Activated naive CD8-positive, alpha-beta T cell treated with anti-CD3 and anti-CD28 coated beads, Interleukin-2, amount 10 ng/mL, durations not matched to agents 7 days and 5 days (primary cell): ENCODE data around the gene CHMP1A. TPM values are rescaled to one million over a fixed set of nuclear protein-coding genes. Genes with fewer than 3 reads are reported as not detected.
A peak's percentile ranks its signal among the peaks of the same experiment; 100 is the strongest.

Source experiments
- ATAC-seq: fragments of 150-1000 bp; cut with Tn5 transposase; one replicate; pipeline ENCODE4 v1.10.0; 2021; ENCODE audit warnings: low read depth, moderate library complexity
- POLR2A ChIA-PET: fragments of 350-600 bp; sonication (Branson Sonifier 250); formaldehyde crosslinking; loops from one replicate; lab custom pipeline; 2021; ENCODE audit warnings: antibody characterized with exemption; lab: Charles Lee
- DNase-seq: peaks from one replicate; pipeline ENCODE4 v3.0.0; 2021
- H3K27ac Mint-ChIP-seq: one replicate; pipeline ENCODE4 v1.8.0; 2022; ENCODE audit warnings: mild to moderate bottlenecking, mixed read lengths
- H3K27me3 Mint-ChIP-seq: one replicate; pipeline ENCODE4 v1.8.0; 2022; ENCODE audit warnings: mild to moderate bottlenecking, moderate library complexity, mixed read lengths
- H3K36me3 Mint-ChIP-seq: one replicate; pipeline ENCODE4 v1.8.0; 2021; ENCODE audit warnings: mild to moderate bottlenecking, mixed read lengths
- H3K4me1 Mint-ChIP-seq: one replicate; pipeline ENCODE4 v1.8.0; 2021; ENCODE audit warnings: mixed read lengths
- H3K4me3 Mint-ChIP-seq: one replicate; pipeline ENCODE4 v1.8.0; 2022; ENCODE audit warnings: mild to moderate bottlenecking, moderate library complexity, mixed read lengths
- H3K9me3 Mint-ChIP-seq: one replicate; pipeline ENCODE4 v1.8.0; 2021; ENCODE audit warnings: mixed read lengths
- total RNA-seq, 2 experiments: library from RNA; stranded (reverse); gene quantifications; one replicate each; pipeline ENCODE4 v1.2.3, GENCODE V29; 2021

The CHMP1A gene
- total RNA-seq, 2 experiments from 2014 or later = 88.1 to 96.3 TPM

DNA sequence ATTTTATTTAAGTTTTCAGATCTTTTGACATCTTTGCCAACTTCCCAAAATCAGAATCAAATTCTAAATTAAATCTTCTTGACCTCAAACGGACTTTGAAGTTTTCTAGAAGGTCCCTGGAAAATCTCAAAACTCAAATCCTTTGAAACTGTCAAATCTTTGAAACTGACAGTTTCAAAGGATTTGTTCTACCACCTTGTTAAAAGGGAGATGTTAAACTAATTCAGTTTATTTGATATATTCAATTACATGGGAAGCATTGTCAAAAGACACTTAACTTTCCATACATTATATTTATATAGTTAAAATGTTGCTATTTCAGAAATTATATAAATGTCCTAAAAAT is 47.4 kb downstream of the CHMP1A start:
- no peaks in the 10 kb centered on the region for H3K9me3 Mint-ChIP-seq
- H3K4me3 Mint-ChIP-seq = no peak overlapping the region
- no peaks in the 10 kb centered on the region for H3K4me1 Mint-ChIP-seq
- no peaks in the 10 kb centered on the region for H3K36me3 Mint-ChIP-seq
- POLR2A ChIA-PET = no interaction called here
- ATAC-seq = no peak
- no peaks in the 10 kb centered on the region for H3K27me3 Mint-ChIP-seq
- no peak overlapping the region for H3K27ac Mint-ChIP-seq
- DNase-seq = no peak

GRCh38 chr16:89607937-89608740 is 49.4 kb downstream of the CHMP1A start:
- Mint-ChIP-seq H3K27ac (no peak overlapping the region), H3K4me3 (no peak overlapping the region)
- no peak for ATAC-seq

DNA sequence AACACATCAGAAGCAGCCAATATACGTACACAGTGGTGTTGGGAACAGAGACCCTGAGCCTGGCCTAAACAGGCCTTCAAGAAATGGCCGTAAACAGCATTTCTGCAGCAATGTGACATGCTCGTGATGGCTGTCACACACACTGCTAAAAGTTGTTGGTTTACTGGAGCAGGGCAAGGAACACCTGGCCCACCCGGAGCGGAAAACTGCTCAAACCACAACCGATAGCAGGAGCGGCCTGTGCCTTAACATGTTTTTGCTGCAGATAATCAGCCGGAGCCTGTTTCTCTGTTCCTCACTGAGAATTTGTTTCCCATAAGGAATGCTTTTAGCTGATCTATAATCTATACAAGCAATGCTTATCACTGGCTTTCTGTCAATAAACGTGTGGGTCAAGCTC is 50.1 kb downstream of the CHMP1A start:
- POLR2A ChIA-PET = no interaction called here
- Mint-ChIP-seq H3K27me3 (no peaks in the 10 kb centered on the region), H3K4me1 (peaks cover 5% of the 10 kb centered on the region), H3K4me3 (no peak overlapping the region), H3K36me3 (no peaks in the 10 kb centered on the region), H3K9me3 (no peaks in the 10 kb centered on the region), H3K27ac (no peak overlapping the region)
- ATAC-seq (no peak), DNase-seq (no peak)

More at GRCh38 chr16:89607937-89608740, 49.4 kb downstream of the CHMP1A start:
- Mint-ChIP-seq H3K4me1 (no peaks in the 10 kb centered on the region), H3K9me3 (no peaks in the 10 kb centered on the region), H3K27me3 (no peaks in the 10 kb centered on the region), H3K36me3 (no peaks in the 10 kb centered on the region)
- POLR2A ChIA-PET = interaction anchor here (0.8 kb wide), 1 partner anchor 61 kb away, joined by 5 read pairs; no protein-coding TSS in a partner anchor
- no peak for DNase-seq

GRCh38 chr16:89606006-89606405 is 51.5 kb downstream of the CHMP1A start:
- DNase-seq (no peak), ATAC-seq (no peak)
- Mint-ChIP-seq H3K27ac (no peak overlapping the region), H3K36me3 (no peaks in the 10 kb centered on the region), H3K4me3 (no peak overlapping the region), H3K27me3 (no peaks in the 10 kb centered on the region), H3K9me3 (no peaks in the 10 kb centered on the region), H3K4me1 (peaks cover 6% of the 10 kb centered on the region)
- POLR2A ChIA-PET = no interaction called here

- H3K27me3 Mint-ChIP-seq = no peaks in the 10 kb centered on the region
- H3K9me3 Mint-ChIP-seq = no peaks in the 10 kb centered on the region
Measured at GRCh38 chr16:89605186-89605970, 52.1 kb downstream of the CHMP1A start.

GRCh38 chr16:89604764-89605163 is 52.7 kb downstream of the CHMP1A start:
- Mint-ChIP-seq H3K36me3 (no peaks in the 10 kb centered on the region), H3K4me1 (peaks cover 6% of the 10 kb centered on the region), H3K4me3 (no peak overlapping the region), H3K9me3 (no peaks in the 10 kb centered on the region), H3K27me3 (no peaks in the 10 kb centered on the region), H3K27ac (no peak overlapping the region)
- ATAC-seq = no peak
- no peak for DNase-seq
- POLR2A ChIA-PET = no interaction called here

More at GRCh38 chr16:89605186-89605970, 52.1 kb downstream of the CHMP1A start:
- H3K4me3 Mint-ChIP-seq = no peak overlapping the region
- POLR2A ChIA-PET = no interaction called here
- no peak for ATAC-seq
- no peak for DNase-seq
- no peaks in the 10 kb centered on the region for H3K36me3 Mint-ChIP-seq
- H3K27ac Mint-ChIP-seq = no peak overlapping the region
- H3K4me1 Mint-ChIP-seq = peaks cover 6% of the 10 kb centered on the region

GRCh38 chr16:89602952-89603590 is 54.4 kb downstream of the CHMP1A start:
- POLR2A ChIA-PET = no interaction called here
- H3K4me3 Mint-ChIP-seq = no peak overlapping the region
- DNase-seq = no peak
- H3K27me3 Mint-ChIP-seq = no peaks in the 10 kb centered on the region
- ATAC-seq = no peak
- H3K36me3 Mint-ChIP-seq = no peaks in the 10 kb centered on the region
- H3K27ac Mint-ChIP-seq = no peak overlapping the region
- peaks cover 6% of the 10 kb centered on the region for H3K4me1 Mint-ChIP-seq
- no peaks in the 10 kb centered on the region for H3K9me3 Mint-ChIP-seq

DNA sequence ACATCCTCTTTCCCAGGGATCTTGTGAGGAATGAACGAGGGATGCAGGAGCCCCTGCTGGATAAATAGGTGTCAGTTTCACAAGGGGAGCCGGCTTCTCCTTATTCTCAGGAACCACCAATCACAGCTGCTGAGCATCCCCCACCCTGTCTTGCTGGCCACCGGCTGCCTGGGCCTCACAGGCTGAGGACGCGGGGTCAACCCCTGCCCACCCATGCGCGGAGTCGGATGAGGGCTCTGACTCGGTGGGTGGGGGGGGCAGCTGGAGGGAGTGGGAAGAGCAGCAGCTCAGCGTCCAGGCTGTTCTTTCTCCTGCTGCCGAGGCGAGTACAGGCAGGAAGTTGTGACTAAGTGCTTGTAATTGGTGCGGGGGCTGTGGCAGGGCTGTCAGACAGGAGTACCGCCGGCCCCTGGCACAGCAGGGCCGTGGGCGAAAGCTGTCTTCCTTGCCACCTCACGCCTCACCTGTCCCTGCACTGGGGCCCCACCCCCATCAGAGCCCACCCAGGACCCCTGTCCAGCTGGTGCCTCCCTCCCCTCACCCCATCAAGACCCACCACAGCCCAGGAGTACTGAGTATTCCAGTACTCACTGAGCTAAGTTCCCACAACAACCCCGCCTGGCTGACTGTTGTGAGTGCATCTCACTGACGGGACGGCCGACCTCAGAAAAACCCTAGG is 55.1 kb downstream of the CHMP1A start:
- peaks cover 6% of the 10 kb centered on the region for H3K4me1 Mint-ChIP-seq
- H3K27ac Mint-ChIP-seq = no peak overlapping the region
- peak; percentile 73 for ATAC-seq
- no peak for DNase-seq
- no peaks in the 10 kb centered on the region for H3K9me3 Mint-ChIP-seq
- H3K36me3 Mint-ChIP-seq = no peaks in the 10 kb centered on the region
- POLR2A ChIA-PET = no interaction called here
- no peaks in the 10 kb centered on the region for H3K27me3 Mint-ChIP-seq
- H3K4me3 Mint-ChIP-seq = no peak overlapping the region

- no peaks in the 10 kb centered on the region for H3K36me3 Mint-ChIP-seq
- no peaks in the 10 kb centered on the region for H3K9me3 Mint-ChIP-seq
- H3K4me1 Mint-ChIP-seq = peaks cover 6% of the 10 kb centered on the region
- ATAC-seq (no peak), DNase-seq (no peak)
- H3K4me3 Mint-ChIP-seq = no peak overlapping the region
- H3K27ac Mint-ChIP-seq = no peak overlapping the region
- H3K27me3 Mint-ChIP-seq = no peaks in the 10 kb centered on the region
- POLR2A ChIA-PET = no interaction called here
Measured at GRCh38 chr16:89601906-89602272, 55.6 kb downstream of the CHMP1A start.

GRCh38 chr16:89600956-89601355 is 56.6 kb downstream of the CHMP1A start:
- ATAC-seq (no peak), DNase-seq (no peak)
- H3K4me3 Mint-ChIP-seq = no peak overlapping the region
- no peaks in the 10 kb centered on the region for H3K27me3 Mint-ChIP-seq
- no peaks in the 10 kb centered on the region for H3K36me3 Mint-ChIP-seq
- H3K27ac Mint-ChIP-seq = no peak overlapping the region
- POLR2A ChIA-PET = no interaction called here
- H3K9me3 Mint-ChIP-seq = no peaks in the 10 kb centered on the region
- H3K4me1 Mint-ChIP-seq = peaks cover 6% of the 10 kb centered on the region

DNA sequence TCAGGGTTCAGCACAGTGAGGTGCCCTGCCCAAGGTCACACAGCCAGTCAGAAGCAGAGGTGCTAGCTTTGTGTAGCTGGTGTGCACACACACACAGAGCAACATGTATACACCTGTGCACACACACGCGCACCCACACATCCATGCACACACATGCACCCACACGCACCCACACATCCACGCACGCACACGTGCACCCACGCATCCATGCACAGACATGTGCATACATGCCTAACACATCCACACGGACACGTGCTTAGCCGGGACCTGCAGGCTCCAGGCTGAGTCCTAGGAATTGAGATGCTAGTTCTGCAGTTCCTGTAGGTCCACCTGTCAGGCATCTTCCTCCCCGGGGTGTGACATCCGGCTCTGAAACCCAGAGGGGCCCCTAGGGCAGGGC is 57.1 kb downstream of the CHMP1A start:
- no peaks in the 10 kb centered on the region for H3K36me3 Mint-ChIP-seq
- DNase-seq (no peak), ATAC-seq (no peak)
- peaks cover 7% of the 10 kb centered on the region for H3K4me1 Mint-ChIP-seq
- H3K4me3 Mint-ChIP-seq = no peak overlapping the region
- POLR2A ChIA-PET = no interaction called here
- no peaks in the 10 kb centered on the region for H3K9me3 Mint-ChIP-seq
- no peaks in the 10 kb centered on the region for H3K27me3 Mint-ChIP-seq
- no peak overlapping the region for H3K27ac Mint-ChIP-seq

- Mint-ChIP-seq H3K27ac (no peak overlapping the region), H3K4me1 (peaks cover 7% of the 10 kb centered on the region), H3K27me3 (no peaks in the 10 kb centered on the region), H3K4me3 (no peak overlapping the region), H3K9me3 (no peaks in the 10 kb centered on the region), H3K36me3 (no peaks in the 10 kb centered on the region)
- POLR2A ChIA-PET = no interaction called here
- DNase-seq = no peak
- no peak for ATAC-seq
Measured at GRCh38 chr16:89599902-89600301, 57.6 kb downstream of the CHMP1A start.

GRCh38 chr16:89599451-89599858 is 58.1 kb downstream of the CHMP1A start:
- no peak for DNase-seq
- POLR2A ChIA-PET = no interaction called here
- H3K27ac Mint-ChIP-seq = no peak overlapping the region

More at GRCh38 chr16:89599451-89599858, 58.1 kb downstream of the CHMP1A start:
- H3K9me3 Mint-ChIP-seq = no peaks in the 10 kb centered on the region
- peaks cover 7% of the 10 kb centered on the region for H3K4me1 Mint-ChIP-seq
- peak; percentile 34 for ATAC-seq
- H3K4me3 Mint-ChIP-seq = no peak overlapping the region
- no peaks in the 10 kb centered on the region for H3K27me3 Mint-ChIP-seq
- no peaks in the 10 kb centered on the region for H3K36me3 Mint-ChIP-seq
